ENCODE results near the gene KCNN3. TPM values are rescaled to one million over a fixed set of nuclear protein-coding genes. Genes with fewer than 3 reads are reported as not detected.

Gene KCNN3
- total RNA-seq, 4 donors from 2014 or later, result 5.0 to 30.0 (median 20.8) TPM

DNA sequence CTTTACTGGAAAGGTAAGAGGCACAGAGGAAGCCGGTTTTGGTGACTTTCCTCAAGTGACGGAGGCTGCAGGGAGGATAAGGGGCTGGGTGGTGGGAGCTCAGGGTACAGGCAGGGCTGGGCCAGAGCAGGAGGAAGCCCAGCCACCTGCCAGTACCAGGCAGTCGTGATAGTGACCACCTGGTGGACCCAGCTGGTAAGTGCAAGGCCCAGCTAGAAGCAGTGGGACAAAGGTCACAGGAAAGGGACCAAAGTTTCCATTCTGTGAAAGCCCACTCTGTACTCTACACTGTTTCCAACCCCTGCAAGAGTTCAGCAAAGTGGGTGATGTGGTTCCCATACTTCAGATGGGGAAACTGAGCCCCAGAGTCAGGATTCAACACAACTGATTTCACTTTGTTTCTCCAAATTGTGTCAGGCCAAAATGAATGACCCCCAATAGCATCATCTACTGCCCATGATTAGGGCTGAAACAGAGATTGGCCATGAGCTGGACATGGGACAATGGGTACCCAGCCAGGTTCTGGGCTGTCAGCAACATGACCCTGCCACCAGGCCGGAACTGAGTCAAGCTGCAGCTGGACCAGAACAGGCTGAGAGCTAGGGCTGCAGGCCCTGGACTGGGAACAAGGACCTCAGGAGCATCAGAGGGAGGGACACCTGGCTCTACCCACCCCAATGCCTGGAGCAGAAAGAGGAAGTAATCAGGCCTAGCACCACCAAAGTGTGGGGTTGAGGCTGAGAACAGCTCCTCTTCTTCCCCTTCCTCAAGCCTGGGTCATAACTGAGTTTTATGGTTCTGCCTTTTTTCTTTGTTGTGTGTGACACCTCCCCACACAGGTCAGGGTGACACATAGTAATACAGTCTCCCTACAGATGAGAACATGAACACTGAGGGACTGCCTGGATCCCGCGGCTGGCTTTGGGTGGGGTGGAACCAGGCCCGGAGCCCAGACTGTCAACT is 50.2 kb downstream of the KCNN3 start:
- in situ Hi-C loops (cut with MboI; ENCODE audit: low sequenced_read_pairs in 4 of 4), result no loop called here
- no peak for TF ChIP-seq POLR2A (IDR thresholded peaks at IDR 0.05)
- TF ChIP-seq, protein P1, sequence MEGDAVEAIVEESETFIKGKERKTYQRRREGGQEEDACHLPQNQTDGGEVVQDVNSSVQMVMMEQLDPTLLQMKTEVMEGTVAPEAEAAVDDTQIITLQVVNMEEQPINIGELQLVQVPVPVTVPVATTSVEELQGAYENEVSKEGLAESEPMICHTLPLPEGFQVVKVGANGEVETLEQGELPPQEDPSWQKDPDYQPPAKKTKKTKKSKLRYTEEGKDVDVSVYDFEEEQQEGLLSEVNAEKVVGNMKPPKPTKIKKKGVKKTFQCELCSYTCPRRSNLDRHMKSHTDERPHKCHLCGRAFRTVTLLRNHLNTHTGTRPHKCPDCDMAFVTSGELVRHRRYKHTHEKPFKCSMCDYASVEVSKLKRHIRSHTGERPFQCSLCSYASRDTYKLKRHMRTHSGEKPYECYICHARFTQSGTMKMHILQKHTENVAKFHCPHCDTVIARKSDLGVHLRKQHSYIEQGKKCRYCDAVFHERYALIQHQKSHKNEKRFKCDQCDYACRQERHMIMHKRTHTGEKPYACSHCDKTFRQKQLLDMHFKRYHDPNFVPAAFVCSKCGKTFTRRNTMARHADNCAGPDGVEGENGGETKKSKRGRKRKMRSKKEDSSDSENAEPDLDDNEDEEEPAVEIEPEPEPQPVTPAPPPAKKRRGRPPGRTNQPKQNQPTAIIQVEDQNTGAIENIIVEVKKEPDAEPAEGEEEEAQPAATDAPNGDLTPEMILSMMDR (IDR thresholded peaks at IDR 0.05 in 4 of 5, conservative IDR thresholded peaks at IDR 0.05 in 1 of 5), result peak in 4 of 5 experiments; percentile 16 to 56 (median 30)
- no peak overlapping the region for H3K27ac ChIP-seq

DNA sequence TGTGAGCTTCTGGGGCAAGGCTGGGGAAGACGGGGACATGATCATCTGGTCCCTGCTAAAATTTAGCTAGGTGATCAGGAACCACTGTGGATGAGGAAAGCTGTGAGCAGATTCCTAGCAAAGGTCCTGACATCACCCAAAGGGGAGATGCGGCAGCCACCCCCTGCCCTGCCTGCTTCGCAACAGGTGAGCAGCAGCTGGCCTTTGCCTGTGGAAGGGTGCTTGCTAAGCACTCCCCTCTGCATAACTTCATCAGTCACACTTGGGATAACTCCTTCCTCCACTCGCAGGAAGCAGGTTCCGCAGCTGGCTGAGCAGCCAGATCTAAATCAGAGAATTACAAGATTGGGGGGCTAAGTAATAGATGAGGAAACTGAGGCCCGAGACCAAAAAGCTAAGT is 51.2 kb downstream of the KCNN3 start:
- TF ChIP-seq POLR2A (IDR thresholded peaks at IDR 0.05), result no peak
- TF ChIP-seq, protein P1 (IDR thresholded peaks at IDR 0.05 in 4 of 5, conservative IDR thresholded peaks at IDR 0.05 in 1 of 5), result no peak
- in situ Hi-C loops (cut with MboI; ENCODE audit: low sequenced_read_pairs in 4 of 4), result no loop called here
- Histone ChIP-seq H3K4me1 (peaks cover under 1 to 12% of the 10 kb centered on the region in 2 donors), H3K9me3 (no peaks in the 10 kb centered on the region), H3K36me3 (no peaks in the 10 kb centered on the region), H3K27me3 (no peaks in the 10 kb centered on the region), H3K27ac (no peak overlapping the region), H3K4me3 (no peak overlapping the region)
- ATAC-seq, result no peak
- intact Hi-C loops (cut with DNase I; ENCODE audit: low total_unique reads), result no loop called here
- no peak for DNase-seq

More for the DNA sequence above, 50.2 kb downstream of the KCNN3 start:
- Histone ChIP-seq H3K27me3 (no peaks in the 10 kb centered on the region), H3K4me3 (no peak overlapping the region), H3K36me3 (no peaks in the 10 kb centered on the region), H3K4me1 (peaks cover 0 to 9% of the 10 kb centered on the region in 2 donors), H3K9me3 (no peaks in the 10 kb centered on the region)
- no peak for DNase-seq
- intact Hi-C loops (cut with DNase I; ENCODE audit: low total_unique reads), result no loop called here
- peak in 1 of 2 donors; percentile 49 for ATAC-seq

DNA sequence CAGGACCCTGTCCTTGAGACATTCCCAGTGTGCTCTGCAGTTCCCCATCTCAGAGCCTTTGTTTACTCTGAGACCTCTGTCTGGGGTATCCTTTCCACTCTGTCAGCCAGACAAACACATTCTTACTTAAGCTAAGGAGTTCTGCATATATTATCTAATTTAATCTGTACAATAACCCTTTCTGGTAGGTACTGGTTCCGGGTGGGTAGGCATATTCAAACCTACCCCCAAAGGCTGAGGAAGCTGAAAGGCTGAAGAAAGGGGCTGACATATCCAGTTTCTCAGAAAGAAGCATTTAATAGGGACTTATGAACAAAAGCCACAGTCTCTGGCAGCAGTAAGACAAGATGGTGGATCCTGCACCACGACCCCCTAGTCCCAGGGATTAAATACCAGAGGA is 53.1 kb downstream of the KCNN3 start:
- no peak overlapping the region for H3K4me3 ChIP-seq
- TF ChIP-seq POLR2A (IDR thresholded peaks at IDR 0.05), result no peak
- TF ChIP-seq, protein P1 (IDR thresholded peaks at IDR 0.05 in 4 of 5, conservative IDR thresholded peaks at IDR 0.05 in 1 of 5), result no peak
- H3K27me3 ChIP-seq, result no peaks in the 10 kb centered on the region
- no peaks in the 10 kb centered on the region for H3K9me3 ChIP-seq
- peaks cover 8 to 17% of the 10 kb centered on the region in 2 donors for H3K4me1 ChIP-seq
- no peak for DNase-seq
- intact Hi-C loops (cut with DNase I; ENCODE audit: low total_unique reads) (no loop called here), in situ Hi-C loops (cut with MboI; ENCODE audit: low sequenced_read_pairs in 4 of 4) (no loop called here)
- no peak overlapping the region for H3K27ac ChIP-seq
- no peaks in the 10 kb centered on the region for H3K36me3 ChIP-seq
- ATAC-seq, result no peak

DNA sequence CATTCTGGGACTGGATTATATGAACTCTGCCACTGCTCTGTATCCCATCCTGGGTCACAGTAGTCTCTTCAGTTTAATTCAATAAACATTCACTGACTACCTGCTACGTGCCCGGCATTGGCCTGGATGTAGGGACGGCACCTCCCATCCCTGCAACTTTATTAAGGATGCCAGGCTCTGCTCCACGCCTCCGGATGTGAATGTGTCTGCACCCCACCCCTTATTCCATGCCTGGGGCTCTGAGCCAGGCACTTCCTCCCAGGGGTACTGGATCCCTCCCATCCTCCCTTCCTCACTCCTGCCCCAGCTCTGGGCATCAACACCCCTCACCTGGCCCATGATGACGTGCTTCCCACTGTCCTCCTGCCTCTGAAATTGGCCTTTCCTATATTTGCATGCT is 53.7 kb downstream of the KCNN3 start:
- Histone ChIP-seq H3K9me3 (no peaks in the 10 kb centered on the region), H3K4me1 (peaks cover 8 to 17% of the 10 kb centered on the region in 2 donors), H3K27me3 (no peaks in the 10 kb centered on the region), H3K4me3 (no peak overlapping the region), H3K27ac (no peak overlapping the region), H3K36me3 (no peaks in the 10 kb centered on the region)
- in situ Hi-C loops (cut with MboI; ENCODE audit: low sequenced_read_pairs in 4 of 4), result no loop called here
- intact Hi-C loops (cut with DNase I; ENCODE audit: low total_unique reads), result no loop called here
- TF ChIP-seq, protein P1 (IDR thresholded peaks at IDR 0.05 in 4 of 5, conservative IDR thresholded peaks at IDR 0.05 in 1 of 5), result no peak
- no peak for TF ChIP-seq POLR2A (IDR thresholded peaks at IDR 0.05)
- ATAC-seq (no peak), DNase-seq (no peak)
